Liver (tissue), 9 donors: ENCODE measurements around the gene TNNI3. TPM values are rescaled to one million over a fixed set of nuclear protein-coding genes. Genes with fewer than 3 reads are reported as not detected.

Experiments
- DNase-seq: peaks from one replicate; pipeline ENCODE4 v3.0.0-alpha.2; 2017; ENCODE audit warnings: low spot score
- H3K27ac ChIP-seq, 2 donors: one replicate each; pipeline ENCODE4 v1.7.0; 2013; ENCODE audit warnings: inconsistent platforms in 2 of 2, low read length in 2 of 2, control low read depth in 1 of 2, low read depth in 1 of 2, mild to moderate bottlenecking in 1 of 2
- H3K27me3 ChIP-seq, 4 donors: one replicate each; pipeline versions ENCODE4 v1.6.1 to v1.7.0; 2013; ENCODE audit warnings: low read length in 3 of 4, inconsistent platforms in 1 of 4, mild to moderate bottlenecking in 1 of 4, moderate library complexity in 1 of 4; ENCODE audit not compliant: control insufficient read depth in 4 of 4, insufficient read depth in 4 of 4
- H3K36me3 ChIP-seq, 4 donors: one replicate each; pipeline versions ENCODE4 v1.6.1 to v1.7.0; 2013; ENCODE audit warnings: low read length in 3 of 4, mild to moderate bottlenecking in 3 of 4, low read depth in 1 of 4, moderate library complexity in 1 of 4; ENCODE audit not compliant: control insufficient read depth in 4 of 4, insufficient read depth in 3 of 4
- H3K4me1 ChIP-seq, 4 donors: one replicate each; pipeline versions ENCODE4 v1.6.1 to v1.7.0; 2013; ENCODE audit warnings: low read length in 3 of 4, mild to moderate bottlenecking in 3 of 4, moderate library complexity in 1 of 4; ENCODE audit not compliant: control insufficient read depth in 4 of 4, insufficient read depth in 4 of 4
- H3K4me3 ChIP-seq, 3 donors: one replicate each; pipeline versions ENCODE4 v1.6.1 to v1.7.0; 2013; ENCODE audit warnings: low read length in 3 of 3, control low read depth in 1 of 3, low read depth in 1 of 3, mild to moderate bottlenecking in 1 of 3
- H3K9ac ChIP-seq, 2 donors: one replicate each; pipeline ENCODE4 v1.7.0; 2013; ENCODE audit warnings: low read length in 2 of 2, mild to moderate bottlenecking in 2 of 2, moderate library complexity in 2 of 2, control low read depth in 1 of 2, low read depth in 1 of 2
- H3K9me3 ChIP-seq, 4 donors: one replicate each; pipeline versions ENCODE4 v1.6.1 to v1.7.0; 2013; ENCODE audit warnings: low read length in 3 of 4; ENCODE audit not compliant: control insufficient read depth in 4 of 4
- CTCF ChIP-seq: fragments of 150-350 bp; IDR thresholded peaks from 2 replicates; pipeline ENCODE4 v1.5.1; 2017; ENCODE audit warnings: improper control_type of control experiment, low read depth, low read length; ENCODE audit not compliant: missing input control
- EGR1 ChIP-seq, 2 donors: IDR thresholded peaks; 2 replicates each; pipeline ENCODE4 v1.6.1; 2016 to 2018; ENCODE audit warnings: antibody characterized with exemption in 2 of 2, low read depth in 2 of 2
- FOXA1 ChIP-seq: IDR thresholded peaks from 2 replicates; pipeline ENCODE4 v1.6.1; 2016; ENCODE audit warnings: antibody characterized with exemption
- FOXA2 ChIP-seq: IDR thresholded peaks from 2 replicates; pipeline ENCODE4 v1.6.1; 2016; ENCODE audit warnings: antibody characterized with exemption
- GABPA ChIP-seq, 2 donors: IDR thresholded peaks in 1 of 2; conservative IDR thresholded peaks in 1 of 2; 2 replicates each; pipeline ENCODE4 v1.6.1; 2016; ENCODE audit warnings: antibody characterized with exemption in 2 of 2, mild to moderate bottlenecking in 1 of 2, moderate library complexity in 1 of 2
- HNF4A ChIP-seq, 2 donors: conservative IDR thresholded peaks; 2 replicates each; pipeline ENCODE4 v1.6.1; 2016; ENCODE audit warnings: antibody characterized with exemption in 2 of 2, mild to moderate bottlenecking in 2 of 2
- HNF4G ChIP-seq: IDR thresholded peaks from 2 replicates; pipeline ENCODE4 v1.6.1; 2016; ENCODE audit warnings: antibody characterized with exemption
- JUND ChIP-seq, 2 donors: IDR thresholded peaks; 2 replicates each; pipeline ENCODE4 v1.6.1; 2016; ENCODE audit warnings: antibody characterized with exemption in 2 of 2
- MAX ChIP-seq: IDR thresholded peaks from 2 replicates; pipeline ENCODE4 v1.6.1; 2016; ENCODE audit warnings: antibody characterized with exemption
- NR2F2 ChIP-seq: IDR thresholded peaks from 2 replicates; pipeline ENCODE4 v1.6.1; 2016; ENCODE audit warnings: antibody characterized with exemption
- RAD21 ChIP-seq, 2 donors: IDR thresholded peaks; 2 replicates each; pipeline ENCODE4 v1.6.1; 2016; ENCODE audit warnings: antibody characterized with exemption in 2 of 2, mild to moderate bottlenecking in 2 of 2
- REST ChIP-seq: IDR thresholded peaks from 2 replicates; pipeline ENCODE4 v1.6.1; 2016; ENCODE audit warnings: antibody characterized with exemption, mild to moderate bottlenecking
- RXRA ChIP-seq, 2 donors: IDR thresholded peaks; 2 replicates each; pipeline ENCODE4 v1.6.1; 2017 to 2018; ENCODE audit warnings: antibody characterized with exemption in 2 of 2, mild to moderate bottlenecking in 1 of 2
- SP1 ChIP-seq: IDR thresholded peaks from 2 replicates; pipeline ENCODE4 v1.6.1; 2018; ENCODE audit warnings: antibody characterized with exemption, mild to moderate bottlenecking
- TAF1 ChIP-seq: conservative IDR thresholded peaks from 2 replicates; pipeline ENCODE4 v1.6.1; 2016; ENCODE audit warnings: antibody characterized with exemption, mild to moderate bottlenecking
- YY1 ChIP-seq: IDR thresholded peaks from 2 replicates; pipeline ENCODE4 v1.6.1; 2016; ENCODE audit warnings: antibody characterized with exemption, mild to moderate bottlenecking
- ZBTB33 ChIP-seq: IDR thresholded peaks from 2 replicates; pipeline ENCODE4 v1.6.1; 2016; ENCODE audit warnings: antibody characterized with exemption
- WGBS: extraction: QIAGEN DNeasy Blood & Tissue Kit; methylation state at CpG from one replicate; pipeline ENCODE4 v1.1.7; 2013; 5-methylcytosine and 5-hydroxymethylcytosine counted together
- polyA plus RNA-seq, 2 donors: library from polyadenylated mRNA; stranded (reverse) in 1 of 2; unstranded in 1 of 2; fragments of 200-250 nt in 1 of 2; fragments of >200 nt in 1 of 2; fragmentation: Nextera tagmentation in 1 of 2; extraction: Ambion mirVana in 1 of 2; gene quantifications; one replicate each; pipeline versions ENCODE4 v1.2.1 to v1.2.3, GENCODE V29; 2013 to 2015
- total RNA-seq, 2 donors: library from RNA; depleted of rRNA; stranded (reverse); fragments of >200 nt; gene quantifications; one replicate each; pipeline ENCODE4 v1.2.3, GENCODE V29; 2014
- TF ChIP-seq, protein P1 (sequence below): IDR thresholded peaks from 2 replicates; pipeline ENCODE4 v1.6.1; 2016; ENCODE audit warnings: antibody characterized with exemption
- donor health status: healthy.
- donor health status: healthy.
- donor health status: healthy.
- donor health status: healthy.
- donor health status: healthy.

The TNNI3 gene
- total and polyA plus RNA-seq, 4 donors, result not detected

DNA sequence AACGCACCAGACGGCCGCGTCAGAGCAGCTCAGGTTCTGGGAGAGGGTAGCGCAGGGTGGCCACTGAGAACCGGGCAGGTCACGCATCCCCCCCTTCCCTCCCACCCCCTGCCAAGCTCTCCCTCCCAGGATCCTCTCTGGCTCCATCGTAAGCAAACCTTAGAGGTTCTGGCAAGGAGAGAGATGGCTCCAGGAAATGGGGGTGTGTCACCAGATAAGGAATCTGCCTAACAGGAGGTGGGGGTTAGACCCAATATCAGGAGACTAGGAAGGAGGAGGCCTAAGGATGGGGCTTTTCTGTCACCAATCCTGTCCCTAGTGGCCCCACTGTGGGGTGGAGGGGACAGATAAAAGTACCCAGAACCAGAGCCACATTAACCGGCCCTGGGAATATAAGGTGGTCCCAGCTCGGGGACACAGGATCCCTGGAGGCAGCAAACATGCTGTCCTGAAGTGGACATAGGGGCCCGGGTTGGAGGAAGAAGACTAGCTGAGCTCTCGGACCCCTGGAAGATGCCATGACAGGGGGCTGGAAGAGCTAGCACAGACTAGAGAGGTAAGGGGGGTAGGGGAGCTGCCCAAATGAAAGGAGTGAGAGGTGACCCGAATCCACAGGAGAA is 42.0 kb downstream of the TNNI3 start:
- H3K9me3 ChIP-seq, result no peaks in the 10 kb centered on the region
- TF ChIP-seq HNF4A (conservative IDR thresholded peaks at IDR 0.05) (no peak), RAD21 (IDR thresholded peaks at IDR 0.05) (no peak)
- no peak for DNase-seq
- peaks cover 0 to 6% (median 0%) of the 10 kb centered on the region in 4 donors for H3K36me3 ChIP-seq
- H3K27me3 ChIP-seq, result no peaks in the 10 kb centered on the region
- peak overlapping the region in 2 of 3 donors; percentile 88 to 99 for H3K4me3 ChIP-seq
- peak overlapping the region in 1 of 2 donors; percentile 21 for H3K27ac ChIP-seq
- WGBS, result 68% methylated on average over 13 of the region's 13 CpGs
- H3K4me1 ChIP-seq, result peaks cover 6 to 38% (median 27%) of the 10 kb centered on the region in 4 donors
- H3K9ac ChIP-seq, result no peak overlapping the region

GRCh38 chr19:55114566-55115145 is 42.9 kb downstream of the TNNI3 start:
- Histone ChIP-seq H3K27ac (no peak overlapping the region), H3K27me3 (no peaks in the 10 kb centered on the region), H3K9me3 (no peaks in the 10 kb centered on the region), H3K4me3 (no peak overlapping the region), H3K36me3 (peaks cover 0 to 15% (median 5%) of the 10 kb centered on the region in 4 donors), H3K9ac (no peak overlapping the region), H3K4me1 (peaks cover 6 to 38% (median 27%) of the 10 kb centered on the region in 4 donors)
- 97% methylated on average over 9 of the region's 9 CpGs for WGBS
- DNase-seq, result no peak
- TF ChIP-seq YY1 (no peak), CTCF (no peak), REST (no peak), HNF4G (no peak), ZBTB33 (no peak), HNF4A (conservative IDR thresholded peaks at IDR 0.05) (no peak), SP1 (no peak), EGR1 (IDR thresholded peaks at IDR 0.05; ENCODE audit: low read depth in 2 of 2) (no peak), TAF1 (no peak), GABPA (IDR thresholded peaks at IDR 0.05 in 1 of 2, conservative IDR thresholded peaks at IDR 0.05 in 1 of 2) (no peak), FOXA2 (no peak), MAX (no peak), NR2F2 (no peak), FOXA1 (no peak), RXRA (IDR thresholded peaks at IDR 0.05) (no peak), RAD21 (IDR thresholded peaks at IDR 0.05) (no peak), JUND (IDR thresholded peaks at IDR 0.05) (no peak)
- TF ChIP-seq, protein P1, sequence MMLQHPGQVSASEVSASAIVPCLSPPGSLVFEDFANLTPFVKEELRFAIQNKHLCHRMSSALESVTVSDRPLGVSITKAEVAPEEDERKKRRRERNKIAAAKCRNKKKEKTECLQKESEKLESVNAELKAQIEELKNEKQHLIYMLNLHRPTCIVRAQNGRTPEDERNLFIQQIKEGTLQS, result no peak
